OCI-LY1 (cell line): ENCODE results near the gene TMEM255A.
A peak's percentile ranks its signal among the peaks of the same experiment; 100 is the strongest.

Source experiments
- H2AFZ ChIP-seq: fragments of 200-600 bp; sonication (generic), shearing (Covaris generic); 2 replicates; pipeline ENCODE4 v1.6.0; 2014; ENCODE audit warnings: antibody characterized with exemption, mild to moderate bottlenecking, low read length
- H3F3A ChIP-seq: fragments of 200-600 bp; sonication (generic), shearing (Covaris generic); 2 replicates; pipeline ENCODE4 v1.6.0; 2014; ENCODE audit warnings: mild to moderate bottlenecking, antibody characterized with exemption, low read length, moderate library complexity; ENCODE audit not compliant: insufficient read depth
- H3K27ac ChIP-seq: fragments of 200-600 bp; sonication (generic); 2 replicates; pipeline ENCODE4 v1.5.1; 2014; ENCODE audit warnings: low read length, mixed run types, mild to moderate bottlenecking, low read depth; ENCODE audit not compliant: poor library complexity, severe bottlenecking
- H3K27me3 ChIP-seq: fragments of 200-600 bp; sonication (generic); 2 replicates; pipeline ENCODE4 v1.6.0; 2014; ENCODE audit warnings: antibody characterized with exemption, mild to moderate bottlenecking, low read length, moderate library complexity; ENCODE audit not compliant: insufficient read depth
- H3K36me3 ChIP-seq: fragments of 200-600 bp; sonication (generic); 2 replicates; pipeline ENCODE4 v1.6.1; 2014; ENCODE audit warnings: mild to moderate bottlenecking, antibody characterized with exemption, low read length, moderate library complexity, mixed read lengths; ENCODE audit not compliant: insufficient read depth
- H3K4me1 ChIP-seq: fragments of 200-600 bp; sonication (generic); 2 replicates; pipeline ENCODE4 v1.5.1; 2014; ENCODE audit warnings: mild to moderate bottlenecking, low read length, moderate library complexity; ENCODE audit not compliant: insufficient read depth, severe bottlenecking
- H3K4me2 ChIP-seq: fragments of 200-600 bp; sonication (generic), shearing (Covaris generic); 2 replicates; pipeline ENCODE4 v1.6.1; 2014; ENCODE audit warnings: low read length
- H3K4me3 ChIP-seq: fragments of 200-600 bp; sonication (generic); 2 replicates; pipeline ENCODE4 v1.5.1; 2014; ENCODE audit warnings: low read length, low read depth, mild to moderate bottlenecking, mixed read lengths; ENCODE audit not compliant: poor library complexity, severe bottlenecking
- H3K79me2 ChIP-seq: fragments of 200-600 bp; shearing (Covaris generic); 2 replicates; pipeline ENCODE4 v1.6.1; 2016; ENCODE audit warnings: mixed run types, low read length, mixed read lengths; ENCODE audit not compliant: insufficient read depth
- H3K9ac ChIP-seq: fragments of 200-600 bp; sonication (generic), shearing (Covaris generic); 2 replicates; pipeline ENCODE4 v1.6.1; 2014; ENCODE audit warnings: mild to moderate bottlenecking, low read length, mixed read lengths
- H3K9me2 ChIP-seq: fragments of 200-600 bp; sonication (generic), shearing (Covaris generic); 2 replicates; pipeline ENCODE4 v1.6.1; 2014; ENCODE audit warnings: low read depth, mild to moderate bottlenecking, low read length, mixed read lengths
- H3K9me3 ChIP-seq: fragments of 200-600 bp; shearing (Covaris generic); 2 replicates; pipeline ENCODE4 v1.6.1; 2014; ENCODE audit warnings: low read length, mixed read lengths
- H4K20me1 ChIP-seq: fragments of 200-600 bp; sonication (generic), shearing (Covaris generic); 2 replicates; pipeline ENCODE4 v1.6.0; 2016; ENCODE audit warnings: mild to moderate bottlenecking, low read length; ENCODE audit not compliant: insufficient read depth
- CTCF ChIP-seq: fragments of 200-600 bp; sonication (generic), shearing (Covaris generic); IDR thresholded peaks from 2 replicates; pipeline ENCODE4 v1.5.1; 2017; ENCODE audit warnings: mild to moderate bottlenecking, antibody characterized with exemption, low read length, moderate library complexity, mixed read lengths
- EZH2 ChIP-seq: fragments of 200-600 bp; sonication (generic), shearing (Covaris generic); IDR thresholded peaks from 2 replicates; pipeline ENCODE4 v1.8.0; 2017; ENCODE audit warnings: borderline replicate concordance, mixed run types, mild to moderate bottlenecking, antibody characterized with exemption, low read length, moderate library complexity, mixed read lengths

Gene TMEM255A

GRCh38 chrX:120242813-120243212 lies 68.4 kb downstream of the TMEM255A start:
- no peaks in the 10 kb centered on the region for H3K27me3 ChIP-seq
- peak overlapping the region; percentile 88 for H3K4me3 ChIP-seq
- H4K20me1 ChIP-seq, result no peaks in the 10 kb centered on the region
- H2AFZ ChIP-seq, result no peak overlapping the region
- TF ChIP-seq CTCF (no peak), EZH2 (no peak)
- peaks cover 6% of the 10 kb centered on the region; the same call in 1 of the 2 replicates for H3K79me2 ChIP-seq
- H3F3A ChIP-seq, result no peaks in the 10 kb centered on the region
- no peak overlapping the region for H3K9ac ChIP-seq
- no peaks in the 10 kb centered on the region for H3K9me2 ChIP-seq
- peaks cover under 1% of the 10 kb centered on the region; the same call in 1 of the 2 replicates for H3K36me3 ChIP-seq
- peaks cover 16% of the 10 kb centered on the region for H3K4me1 ChIP-seq
- H3K9me3 ChIP-seq, result no peaks in the 10 kb centered on the region
- H3K27ac ChIP-seq, result no peak overlapping the region
- H3K4me2 ChIP-seq, result peak overlapping the region; percentile 74

GRCh38 chrX:120238933-120239332 lies 72.3 kb downstream of the TMEM255A start:
- no peak for TF ChIP-seq EZH2
- no peak for TF ChIP-seq CTCF
- peaks cover 9% of the 10 kb centered on the region; the same call in 1 of the 2 replicates for H3K36me3 ChIP-seq

GRCh38 chrX:120236687-120237479 lies 74.4 kb downstream of the TMEM255A start:
- H3F3A ChIP-seq, result no peaks in the 10 kb centered on the region
- TF ChIP-seq CTCF, result no peak
- TF ChIP-seq EZH2, result no peak
- H3K36me3 ChIP-seq, result peaks cover 9% of the 10 kb centered on the region; the same call in 1 of the 2 replicates
- no peak overlapping the region for H3K9ac ChIP-seq
- H2AFZ ChIP-seq, result no peak overlapping the region
- no peak overlapping the region for H3K4me3 ChIP-seq
- H3K27me3 ChIP-seq, result no peaks in the 10 kb centered on the region
- no peaks in the 10 kb centered on the region for H3K9me2 ChIP-seq
- no peaks in the 10 kb centered on the region for H3K79me2 ChIP-seq
- H3K4me2 ChIP-seq, result no peak overlapping the region
- H3K27ac ChIP-seq, result no peak overlapping the region
- no peaks in the 10 kb centered on the region for H3K4me1 ChIP-seq
- no peaks in the 10 kb centered on the region for H3K9me3 ChIP-seq
- no peaks in the 10 kb centered on the region for H4K20me1 ChIP-seq

More at GRCh38 chrX:120238933-120239332, 72.3 kb downstream of the TMEM255A start:
- Histone ChIP-seq H3K9ac (no peak overlapping the region), H4K20me1 (no peaks in the 10 kb centered on the region), H3K9me3 (no peaks in the 10 kb centered on the region), H3K9me2 (no peaks in the 10 kb centered on the region), H3F3A (no peaks in the 10 kb centered on the region), H3K27me3 (no peaks in the 10 kb centered on the region), H2AFZ (no peak overlapping the region), H3K79me2 (peaks cover 6% of the 10 kb centered on the region; the same call in 1 of the 2 replicates), H3K4me3 (no peak overlapping the region), H3K27ac (no peak overlapping the region), H3K4me2 (no peak overlapping the region), H3K4me1 (peaks cover 14% of the 10 kb centered on the region)
